Gastrocnemius medialis (tissue), 4 donors: ENCODE data around the gene PLXNB1. TPM values are rescaled to one million over a fixed set of nuclear protein-coding genes. Genes with fewer than 3 reads are reported as not detected.
A peak's percentile ranks its signal among the peaks of the same experiment; 100 is the strongest.

Experiments used
- ATAC-seq, 2 donors: fragments of 150-250 bp; one replicate each; pipeline ENCODE4 v1.9.1; 2016
- DNase-seq, 2 donors: peaks; one replicate each; pipeline ENCODE4 v3.0.0-alpha.2; 2019
- H3K27ac ChIP-seq, 4 donors: fragments of 200-600 bp; sonication (generic); 1 replicate in 1 of 4; 2 replicates in 3 of 4; pipeline ENCODE4 v1.5.1; 2016 to 2018; ENCODE audit warnings: mild to moderate bottlenecking in 2 of 4, moderate library complexity in 1 of 4
- H3K27me3 ChIP-seq, 3 donors: fragments of 200-600 bp; sonication (generic) in 2 of 3; 1 replicate in 1 of 3; 2 replicates in 2 of 3; pipeline versions ENCODE4 v1.5.1 to v1.6.0; 2016 to 2019; ENCODE audit warnings: mild to moderate bottlenecking in 1 of 3, moderate library complexity in 1 of 3
- H3K36me3 ChIP-seq, 2 donors: fragments of 200-600 bp; sonication (generic) in 1 of 2; one replicate each; pipeline ENCODE4 v1.5.1; 2017 to 2018
- H3K4me1 ChIP-seq, 2 donors: fragments of 200-600 bp; sonication (generic) in 1 of 2; one replicate each; pipeline ENCODE4 v1.5.1; 2016 to 2017; ENCODE audit warnings: mild to moderate bottlenecking in 2 of 2
- H3K4me3 ChIP-seq, 4 donors: fragments of 200-600 bp; sonication (generic) in 3 of 4; 1 replicate in 1 of 4; 2 replicates in 3 of 4; pipeline ENCODE4 v1.5.1; 2016 to 2019; ENCODE audit warnings: mild to moderate bottlenecking in 2 of 4
- H3K9me3 ChIP-seq, 3 donors: fragments of 200-600 bp; sonication (generic) in 2 of 3; 1 replicate in 1 of 3; 2 replicates in 2 of 3; pipeline ENCODE4 v1.5.1; 2016 to 2019
- POLR2A ChIP-seq, 2 donors: fragments of 450-650 bp; IDR thresholded peaks; one replicate each; pipeline ENCODE4 v1.6.1; 2017; ENCODE audit warnings: antibody characterized with exemption in 2 of 2, mild to moderate bottlenecking in 2 of 2, moderate library complexity in 2 of 2
- in situ Hi-C, 4 donors: fragments of 200-750 bp; cut with MboI; loops; one replicate each; pipeline versions ENCODE4 v1.15.0 to v1.8.0; 2017; ENCODE audit warnings: low sequenced_read_pairs in 4 of 4
- intact Hi-C: fragments of 100-400 bp; cut with DNase I; formaldehyde crosslinking; loops from one replicate; pipeline ENCODE4 v1.15.1; 2023; ENCODE audit warnings: low total_unique reads
- total RNA-seq, 4 donors: library from RNA; depleted of rRNA; stranded (reverse); fragments of >200 nt; gene quantifications; one replicate each; pipeline versions ENCODE4 v1.1.0 to v1.2.3, GENCODE V29; 2016
- TF ChIP-seq, protein P1 (sequence below), 5 experiments: fragments of 450-650 bp in 3 of 5; fragments of 200-600 bp in 2 of 5; sonication (generic) in 2 of 5; IDR thresholded peaks in 4 of 5; conservative IDR thresholded peaks in 1 of 5; 1 replicate in 4 of 5; 2 replicates in 1 of 5; pipeline ENCODE4 v1.5.1; 2016 to 2019; ENCODE audit warnings: antibody characterized with exemption in 5 of 5, mild to moderate bottlenecking in 3 of 5, moderate library complexity in 3 of 5

The PLXNB1 gene
- total RNA-seq, 4 donors from 2014 or later = 2.8 to 7.2 (median 3.5) TPM

GRCh38 chr3:48434591-48435222 lies 4.8 kb upstream of the PLXNB1 start:
- no peak overlapping the region for H3K4me3 ChIP-seq
- H3K27me3 ChIP-seq = no peaks in the 10 kb centered on the region
- H3K9me3 ChIP-seq = no peaks in the 10 kb centered on the region
- H3K36me3 ChIP-seq = no peaks in the 10 kb centered on the region
- in situ Hi-C loops (loop anchor here (5.0 to 10.0 kb wide), 4 partner anchors 32 to 162 kb away; no protein-coding TSS in a partner anchor), intact Hi-C loops (loop anchor here (5.0 kb wide), 1 partner anchor 202 kb away; no protein-coding TSS in a partner anchor)
- ATAC-seq (no peak), DNase-seq (no peak)
- H3K4me1 ChIP-seq = peaks cover 9 to 12% of the 10 kb centered on the region in 2 donors
- H3K27ac ChIP-seq = no peak overlapping the region
- no peak for TF ChIP-seq POLR2A (IDR thresholded peaks at IDR 0.05)
- TF ChIP-seq, protein P1, sequence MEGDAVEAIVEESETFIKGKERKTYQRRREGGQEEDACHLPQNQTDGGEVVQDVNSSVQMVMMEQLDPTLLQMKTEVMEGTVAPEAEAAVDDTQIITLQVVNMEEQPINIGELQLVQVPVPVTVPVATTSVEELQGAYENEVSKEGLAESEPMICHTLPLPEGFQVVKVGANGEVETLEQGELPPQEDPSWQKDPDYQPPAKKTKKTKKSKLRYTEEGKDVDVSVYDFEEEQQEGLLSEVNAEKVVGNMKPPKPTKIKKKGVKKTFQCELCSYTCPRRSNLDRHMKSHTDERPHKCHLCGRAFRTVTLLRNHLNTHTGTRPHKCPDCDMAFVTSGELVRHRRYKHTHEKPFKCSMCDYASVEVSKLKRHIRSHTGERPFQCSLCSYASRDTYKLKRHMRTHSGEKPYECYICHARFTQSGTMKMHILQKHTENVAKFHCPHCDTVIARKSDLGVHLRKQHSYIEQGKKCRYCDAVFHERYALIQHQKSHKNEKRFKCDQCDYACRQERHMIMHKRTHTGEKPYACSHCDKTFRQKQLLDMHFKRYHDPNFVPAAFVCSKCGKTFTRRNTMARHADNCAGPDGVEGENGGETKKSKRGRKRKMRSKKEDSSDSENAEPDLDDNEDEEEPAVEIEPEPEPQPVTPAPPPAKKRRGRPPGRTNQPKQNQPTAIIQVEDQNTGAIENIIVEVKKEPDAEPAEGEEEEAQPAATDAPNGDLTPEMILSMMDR (IDR thresholded peaks at IDR 0.05 in 4 of 5, conservative IDR thresholded peaks at IDR 0.05 in 1 of 5) = no peak

DNA sequence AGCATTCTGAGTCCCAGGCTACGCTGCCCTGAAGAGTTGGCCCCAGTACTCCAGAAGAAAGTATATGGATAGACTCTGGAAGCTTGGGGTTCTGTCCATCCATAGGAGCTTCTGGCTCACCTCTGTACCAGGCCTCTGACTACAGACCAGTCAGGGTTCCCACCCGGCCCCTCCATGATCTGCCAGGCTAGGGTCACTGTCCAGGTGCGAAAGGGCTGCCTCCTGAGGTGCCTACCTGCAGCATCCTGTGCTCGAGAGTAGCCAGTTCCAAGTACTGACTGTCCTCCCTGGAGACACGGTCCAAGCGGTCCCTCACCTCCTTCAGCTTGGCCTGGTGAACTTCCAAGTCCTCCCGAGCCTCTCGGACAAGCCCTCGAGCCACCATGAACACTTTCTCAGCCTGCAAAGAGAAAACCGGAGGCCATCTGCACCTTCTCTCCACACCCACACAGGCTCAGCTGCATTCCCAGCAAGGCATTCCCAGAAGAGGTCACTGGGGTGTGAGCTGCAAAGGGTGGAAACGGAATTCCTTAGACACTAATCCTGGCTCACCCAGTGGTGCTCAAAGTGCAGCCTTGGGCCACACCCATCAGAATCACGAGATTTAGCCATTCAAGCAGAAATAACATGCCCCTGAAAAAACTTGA lies 3.7 kb upstream of the PLXNB1 start:
- TF ChIP-seq, protein P1 (IDR thresholded peaks at IDR 0.05 in 4 of 5, conservative IDR thresholded peaks at IDR 0.05 in 1 of 5) = no peak
- TF ChIP-seq POLR2A (IDR thresholded peaks at IDR 0.05) = no peak
- Histone ChIP-seq H3K36me3 (no peaks in the 10 kb centered on the region), H3K4me3 (no peak overlapping the region), H3K9me3 (no peaks in the 10 kb centered on the region), H3K27me3 (peaks cover 0 to 3% (median 0%) of the 10 kb centered on the region in 3 donors), H3K4me1 (peaks cover 4 to 5% of the 10 kb centered on the region in 2 donors), H3K27ac (no peak overlapping the region)
- intact Hi-C loops = no loop called here
- ATAC-seq (no peak), DNase-seq (peak in 1 of 2 donors; percentile 18)
- in situ Hi-C loops = loop anchor here in 2 of 4 donors (10.0 kb wide), 1 partner anchor 159 kb away; no protein-coding TSS in a partner anchor

DNA sequence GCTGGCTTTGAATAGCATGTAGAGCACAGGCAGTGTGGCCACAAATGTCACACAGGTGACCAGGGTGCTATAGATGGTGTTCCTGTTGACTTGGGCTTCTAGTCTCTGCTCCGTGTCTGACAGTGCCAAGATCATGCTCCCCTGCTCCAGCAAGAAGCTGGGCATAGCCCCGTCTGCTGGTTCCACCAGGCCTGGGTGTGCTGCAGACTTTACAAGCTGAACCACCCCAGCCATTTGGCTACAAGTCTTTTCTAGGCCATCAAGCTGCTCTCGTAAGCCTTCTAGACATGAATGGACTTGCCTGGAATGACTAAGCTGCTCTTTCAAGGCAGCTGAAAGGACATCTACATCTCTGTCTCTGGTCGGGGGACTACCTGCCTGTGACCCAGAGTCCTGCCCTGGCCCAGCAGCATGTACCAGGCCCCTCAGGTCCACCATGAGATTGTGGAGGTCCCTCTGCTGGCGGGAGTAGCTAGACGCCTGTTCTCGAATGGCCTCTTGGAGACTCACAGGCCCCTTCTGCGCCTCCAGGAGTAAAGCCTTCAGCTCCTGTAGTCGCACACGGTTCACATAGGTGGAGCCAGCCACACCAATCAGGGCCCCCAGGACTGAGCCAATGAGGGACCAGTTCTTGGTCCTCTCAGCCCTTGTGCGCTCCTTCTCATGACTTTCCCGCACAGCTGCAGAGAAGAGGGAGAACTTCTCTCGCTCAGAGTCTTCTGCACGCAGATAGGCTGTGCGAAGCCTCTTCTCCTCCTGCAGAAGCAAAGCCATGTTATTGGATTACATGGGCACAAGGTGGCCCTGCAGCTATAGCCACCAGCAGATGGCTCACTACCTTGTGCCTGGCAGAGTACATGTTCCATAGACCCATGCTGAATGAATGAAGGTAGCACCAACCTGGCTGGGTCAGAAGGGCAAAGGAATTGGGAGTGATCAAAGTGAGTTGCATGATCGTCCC lies 2.8 kb upstream of the PLXNB1 start:
- TF ChIP-seq, protein P1 (IDR thresholded peaks at IDR 0.05 in 4 of 5, conservative IDR thresholded peaks at IDR 0.05 in 1 of 5) = no peak
- no peak for TF ChIP-seq POLR2A (IDR thresholded peaks at IDR 0.05)
- H3K4me1 ChIP-seq = peaks cover 4 to 5% of the 10 kb centered on the region in 2 donors
- DNase-seq = no peak
- intact Hi-C loops (no loop called here), in situ Hi-C loops (loop anchor here in 2 of 4 donors (10.0 kb wide), 1 partner anchor 158 kb away; no protein-coding TSS in a partner anchor)
- H3K9me3 ChIP-seq = no peaks in the 10 kb centered on the region
- no peak overlapping the region for H3K4me3 ChIP-seq
- peaks cover 0 to 10% (median 0%) of the 10 kb centered on the region in 3 donors for H3K27me3 ChIP-seq
- ATAC-seq = no peak
- no peaks in the 10 kb centered on the region for H3K36me3 ChIP-seq
- no peak overlapping the region for H3K27ac ChIP-seq

DNA sequence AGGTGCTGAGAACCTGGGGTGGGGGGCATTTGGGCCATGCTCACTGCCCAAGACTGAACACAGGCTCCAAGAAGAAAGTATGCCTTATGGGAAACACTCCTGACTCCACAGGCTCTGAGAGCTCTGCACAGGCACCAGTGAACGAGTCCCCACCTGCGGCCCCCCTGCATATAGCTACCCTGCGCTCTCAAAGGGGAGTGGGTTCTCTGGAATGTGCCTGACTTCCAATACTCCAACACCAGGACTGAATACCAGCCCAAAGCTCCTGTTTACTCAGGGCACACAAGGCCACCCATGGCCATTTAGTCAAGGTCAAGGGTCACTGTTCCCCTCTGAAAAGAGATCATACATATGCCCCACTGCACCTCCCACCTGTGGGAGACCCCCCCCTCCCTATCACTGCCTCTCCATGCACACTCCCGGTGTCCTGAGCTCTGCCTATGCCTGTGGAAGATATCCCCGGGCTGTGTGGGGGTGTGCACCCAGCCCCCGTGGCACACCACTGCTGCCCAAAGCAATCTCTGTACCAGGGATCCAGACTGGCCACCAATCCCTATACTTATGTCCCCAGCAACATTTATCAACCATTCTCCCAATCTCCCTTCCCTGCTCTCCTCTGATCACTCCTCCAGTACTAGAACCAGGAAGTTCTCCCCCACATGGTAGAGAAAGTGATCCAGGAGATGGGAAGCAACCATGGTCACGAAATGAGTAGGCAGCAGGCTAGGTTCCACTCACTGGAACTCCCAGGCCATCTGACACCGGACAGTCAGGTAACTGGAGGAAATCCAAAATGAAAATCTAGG lies 1.5 kb upstream of the PLXNB1 start:
- DNase-seq = no peak
- Histone ChIP-seq H3K4me1 (peaks cover 5% of the 10 kb centered on the region in 2 donors), H3K36me3 (no peaks in the 10 kb centered on the region), H3K4me3 (no peak overlapping the region), H3K9me3 (no peaks in the 10 kb centered on the region), H3K27ac (no peak overlapping the region), H3K27me3 (peaks cover 0 to 10% (median 0%) of the 10 kb centered on the region in 3 donors)
- in situ Hi-C loops = loop anchor here in 2 of 4 donors (10.0 kb wide), 1 partner anchor 157 kb away; no protein-coding TSS in a partner anchor
- TF ChIP-seq POLR2A (IDR thresholded peaks at IDR 0.05) = no peak
- no peak for ATAC-seq
- intact Hi-C loops = no loop called here
